H1 (cell line): ENCODE data around the gene CCDC178. TPM values are rescaled to one million over a fixed set of nuclear protein-coding genes. Genes with fewer than 3 reads are reported as not detected.

ENCODE experiments used
- CHD7 ChIP-seq: fragments of 300-600 bp; sonication (generic); IDR thresholded peaks from 2 replicates; pipeline ENCODE4 v1.7.1; 2012; ENCODE audit warnings: low read length, moderate library complexity, mild to moderate bottlenecking, inconsistent platforms; ENCODE audit not compliant: insufficient replicate concordance
- EP300 ChIP-seq, 2 experiments: IDR thresholded peaks; 1 replicate in 1 of 2; 2 replicates in 1 of 2; pipeline ENCODE4 v1.6.1; 2011 to 2012; ENCODE audit warnings: low read depth in 2 of 2, low read length in 2 of 2, mild to moderate bottlenecking in 2 of 2, borderline replicate concordance in 1 of 2, inconsistent platforms in 1 of 2, moderate library complexity in 1 of 2
- RNF2 ChIP-seq: fragments of 200-900, 300-1000 bp; sonication (generic); IDR thresholded peaks from 2 replicates; pipeline ENCODE4 v1.7.1; 2016; ENCODE audit warnings: borderline replicate concordance, low read depth, mild to moderate bottlenecking, antibody characterized with exemption, low read length; ENCODE audit not compliant: poor library complexity, severe bottlenecking; ENCODE audit errors: missing control alignments
- RXRA ChIP-seq: IDR thresholded peaks from 2 replicates; pipeline ENCODE4 v1.6.1; 2011; ENCODE audit warnings: low read depth, mild to moderate bottlenecking, low read length, moderate library complexity; ENCODE audit not compliant: insufficient read depth
- SAP30 ChIP-seq: fragments of 300-600 bp; sonication (generic); IDR thresholded peaks from 2 replicates; pipeline ENCODE4 v1.7.1; 2012; ENCODE audit warnings: low read length, moderate library complexity, mild to moderate bottlenecking, inconsistent platforms; ENCODE audit not compliant: insufficient read depth, insufficient replicate concordance
- SP2 ChIP-seq: IDR thresholded peaks from 2 replicates; pipeline ENCODE4 v1.6.1; 2012; ENCODE audit warnings: mild to moderate bottlenecking, low read length, inconsistent platforms
- YY1 ChIP-seq: IDR thresholded peaks from 2 replicates; pipeline ENCODE4 v1.6.1; 2011; ENCODE audit warnings: low read depth, mild to moderate bottlenecking, low read length
- polyA plus RNA-seq, 7 experiments: library from polyadenylated mRNA; depleted of rRNA in 3 of 7; stranded (reverse) in 5 of 7; unstranded in 2 of 7; fragments of >200 nt in 5 of 7; fragments of 200-250 nt in 2 of 7; gene quantifications; 1 replicate in 5 of 7; 2 replicates in 1 of 7; 4 replicates in 1 of 7; pipeline versions ENCODE4 v1.2.1 to v1.2.3, GENCODE V29; 2011 to 2013; ENCODE audit warnings: missing spikeins in 2 of 7, mixed read lengths in 2 of 7
- total RNA-seq: library from RNA; stranded (reverse); fragmentation: NEBNext Ultra II Directional; extraction: Animal tissue kit (Norgen Biotek cat#: 25700); gene quantifications from 2 replicates; pipeline ENCODE4 v1.2.1, GENCODE V29; 2021
- TF ChIP-seq, protein P1 (sequence below): IDR thresholded peaks from 2 replicates; pipeline ENCODE4 v1.6.1; 2012; ENCODE audit warnings: low read length, inconsistent platforms

The CCDC178 gene
- total and polyA plus RNA-seq, 2 of the 8 experiments (the other 6 are each of a cell fraction or from before 2014, with no cell fraction given): not detected

GRCh38 chr18:32911660-32912284 lies 528.7 kb downstream of the CCDC178 start (continued):
- TF ChIP-seq CHD7: no peak
- no peak for TF ChIP-seq RNF2
- TF ChIP-seq SP2: no peak
- TF ChIP-seq, protein P1, sequence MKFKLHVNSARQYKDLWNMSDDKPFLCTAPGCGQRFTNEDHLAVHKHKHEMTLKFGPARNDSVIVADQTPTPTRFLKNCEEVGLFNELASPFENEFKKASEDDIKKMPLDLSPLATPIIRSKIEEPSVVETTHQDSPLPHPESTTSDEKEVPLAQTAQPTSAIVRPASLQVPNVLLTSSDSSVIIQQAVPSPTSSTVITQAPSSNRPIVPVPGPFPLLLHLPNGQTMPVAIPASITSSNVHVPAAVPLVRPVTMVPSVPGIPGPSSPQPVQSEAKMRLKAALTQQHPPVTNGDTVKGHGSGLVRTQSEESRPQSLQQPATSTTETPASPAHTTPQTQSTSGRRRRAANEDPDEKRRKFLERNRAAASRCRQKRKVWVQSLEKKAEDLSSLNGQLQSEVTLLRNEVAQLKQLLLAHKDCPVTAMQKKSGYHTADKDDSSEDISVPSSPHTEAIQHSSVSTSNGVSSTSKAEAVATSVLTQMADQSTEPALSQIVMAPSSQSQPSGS: no peak
- no peak for TF ChIP-seq EP300 (IDR thresholded peaks at IDR 0.05; ENCODE audit: borderline replicate concordance in 1 of 2, low read depth in 2 of 2, low read length in 2 of 2)
- no peak for TF ChIP-seq SAP30
- no peak for TF ChIP-seq YY1
- no peak for TF ChIP-seq RXRA
- TF ChIP-seq, all 59 proteins: peak for 0
